HL-60 (cell line): ENCODE measurements around the gene OLFML2B.

Source experiments
- DNase-seq, 2 experiments: peaks; one replicate each; pipeline ENCODE4 v3.0.0-alpha.2; 2010 to 2020; ENCODE audit warnings: low read depth in 1 of 2, low spot score in 1 of 2
- H3K27ac ChIP-seq: fragments of 250-450 bp; sonication (Bioruptor Pico); replicated peaks from 2 replicates; pipeline ENCODE4 v1.5.1; 2020; ENCODE audit warnings: mild to moderate bottlenecking, moderate library complexity
- H3K27me3 ChIP-seq: fragments of 250-450 bp; sonication (Bioruptor Pico); 2 replicates; pipeline ENCODE4 v1.5.1; 2021; ENCODE audit warnings: mild to moderate bottlenecking, moderate library complexity; ENCODE audit not compliant: insufficient read depth, poor library complexity, severe bottlenecking
- H3K4me3 ChIP-seq: replicated peaks from 2 replicates; pipeline ENCODE4 v1.5.1; 2011; ENCODE audit warnings: mild to moderate bottlenecking, control low read depth, low read length; ENCODE audit not compliant: insufficient read depth
- CTCF ChIP-seq: IDR thresholded peaks from one replicate; pipeline ENCODE4 v1.5.1; 2011; ENCODE audit warnings: low read length, control low read depth, inconsistent platforms; ENCODE audit not compliant: insufficient read depth
- GABPA ChIP-seq: IDR thresholded peaks from 2 replicates; pipeline ENCODE4 v1.6.1; 2012; ENCODE audit warnings: low read depth
- POLR2AphosphoS5 ChIP-seq: IDR thresholded peaks from 2 replicates; pipeline ENCODE4 v1.6.1; 2012; ENCODE audit warnings: low read depth
- REST ChIP-seq: IDR thresholded peaks from 2 replicates; pipeline ENCODE4 v1.6.1; 2012; ENCODE audit warnings: low read depth; ENCODE audit not compliant: insufficient replicate concordance
- SPI1 ChIP-seq: IDR thresholded peaks from 2 replicates; pipeline ENCODE4 v1.6.1; 2012; ENCODE audit warnings: low read depth, mild to moderate bottlenecking, borderline replicate concordance

Gene OLFML2B

GRCh38 chr1:162004441-162004950 is 19.2 kb downstream of the OLFML2B start:
- no peak overlapping the region for H3K4me3 ChIP-seq
- no peak for TF ChIP-seq CTCF
- no peak for TF ChIP-seq SPI1
- TF ChIP-seq GABPA, result no peak
- no peak for TF ChIP-seq POLR2AphosphoS5
- no peak for TF ChIP-seq REST
- DNase-seq, result peak in 1 of 2 experiments; percentile 21
- no peaks in the 10 kb centered on the region for H3K27me3 ChIP-seq
- H3K27ac ChIP-seq, result peak overlapping the region; percentile 81

GRCh38 chr1:162003830-162004215 is 19.8 kb downstream of the OLFML2B start:
- Histone ChIP-seq H3K27me3 (no peaks in the 10 kb centered on the region), H3K27ac (peak overlapping the region; percentile 81), H3K4me3 (no peak overlapping the region)
- TF ChIP-seq POLR2AphosphoS5, result peak; percentile 15; the same call in 1 of the 2 replicates
- peak; percentile 99 for TF ChIP-seq SPI1
- TF ChIP-seq CTCF, result no peak
- peak in 1 of 2 experiments; percentile 91 for DNase-seq

- Histone ChIP-seq H3K27me3 (no peaks in the 10 kb centered on the region), H3K27ac (peak overlapping the region; percentile 81), H3K4me3 (no peak overlapping the region)
- peak in 1 of 2 experiments; percentile 53 for DNase-seq
- no peak for TF ChIP-seq POLR2AphosphoS5
- no peak for TF ChIP-seq CTCF
- no peak for TF ChIP-seq SPI1
- TF ChIP-seq GABPA, result no peak
- peak; percentile 36 for TF ChIP-seq REST
Observed at GRCh38 chr1:162003061-162003829, 20.4 kb downstream of the OLFML2B start.

- TF ChIP-seq POLR2AphosphoS5 (no peak), CTCF (no peak), GABPA (no peak), SPI1 (no peak), REST (no peak)
- Histone ChIP-seq H3K27me3 (no peaks in the 10 kb centered on the region), H3K27ac (no peak overlapping the region), H3K4me3 (no peak overlapping the region)
- no peak for DNase-seq
Observed at GRCh38 chr1:162000053-162000420, 23.6 kb downstream of the OLFML2B start.
